SK-N-DZ (cell line): ENCODE results near the gene ZNF700. TPM values are rescaled to one million over a fixed set of nuclear protein-coding genes. Genes with fewer than 3 reads are reported as not detected.
"Not testable (repeated sequence)": the region's sequence is repeated elsewhere in the genome, so short reads cannot be mapped to it uniquely, and the experiment has no call there.

Source experiments
- DNase-seq: peaks from one replicate; pipeline ENCODE4 v3.0.0-alpha.2; 2015; ENCODE audit warnings: low spot score
- polyA plus RNA-seq, 2 experiments: library from polyadenylated mRNA; depleted of rRNA; stranded (reverse); fragments of >200 nt; gene quantifications; 2 replicates each; pipeline ENCODE4 v1.2.3, GENCODE V29; 2014

ZNF700 gene
- 9.1 and 9.2 TPM in 2 replicates for polyA plus RNA-seq (2014; cell fraction: cytosol; rRNA removed)
- polyA plus RNA-seq (2014; cell fraction: nucleus; rRNA removed): 22.4 and 35.2 TPM in 2 replicates

GRCh38 chr19:11924886-11925650 lies at the start of gene ZNF700:
ZNF700 (plus strand) TSS chr19:11925107; CDS start chr19:11925211, 104 bp downstream.
- DNase-seq: peak; percentile 92

GRCh38 chr19:11879687-11880266 lies 45.1 kb upstream of the ZNF700 start:
- peak; percentile 24 for DNase-seq

DNA sequence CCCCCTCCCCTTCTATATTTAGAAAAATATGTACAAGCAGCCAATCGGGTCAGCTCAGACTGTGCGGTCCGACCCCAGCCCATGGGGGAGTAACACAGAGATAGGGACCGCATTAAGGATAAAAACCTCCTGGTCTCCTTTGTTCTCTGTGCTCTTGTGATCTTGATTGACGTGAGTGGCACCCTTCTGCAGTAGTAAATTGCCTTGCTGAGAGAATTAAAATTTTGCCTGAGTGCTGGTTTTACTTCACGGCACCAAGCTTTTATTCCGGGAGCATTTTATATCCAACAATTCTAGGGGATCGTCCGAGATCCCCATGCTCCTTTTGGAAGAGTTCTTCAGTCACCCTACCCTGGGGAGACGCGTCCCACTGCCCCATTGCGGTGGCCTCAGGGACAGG lies 44.3 kb upstream of the ZNF700 start:
- DNase-seq: no peak

- DNase-seq: peak; percentile 65
Observed at GRCh38 chr19:11881151-11881800, 43.6 kb upstream of the ZNF700 start.

DNA sequence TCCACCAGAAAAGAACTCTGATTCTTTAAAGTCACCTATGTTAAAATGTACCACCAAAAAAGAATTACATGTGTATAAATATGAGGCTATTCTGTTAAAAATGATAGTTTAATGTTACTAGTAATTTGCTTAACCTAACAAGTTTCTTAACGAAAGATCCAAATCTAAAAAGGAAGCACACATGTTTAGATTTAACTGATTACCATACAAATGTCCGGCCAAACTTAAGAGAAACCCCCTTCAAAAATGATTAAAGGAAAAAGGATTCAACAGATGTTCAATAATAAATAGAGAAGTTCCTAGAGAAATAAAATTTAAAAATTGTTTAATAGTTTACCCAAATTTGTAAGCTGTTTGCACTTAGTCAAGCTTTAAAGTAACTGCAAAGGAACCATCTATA lies 42.3 kb upstream of the ZNF700 start:
- no peak for DNase-seq

DNA sequence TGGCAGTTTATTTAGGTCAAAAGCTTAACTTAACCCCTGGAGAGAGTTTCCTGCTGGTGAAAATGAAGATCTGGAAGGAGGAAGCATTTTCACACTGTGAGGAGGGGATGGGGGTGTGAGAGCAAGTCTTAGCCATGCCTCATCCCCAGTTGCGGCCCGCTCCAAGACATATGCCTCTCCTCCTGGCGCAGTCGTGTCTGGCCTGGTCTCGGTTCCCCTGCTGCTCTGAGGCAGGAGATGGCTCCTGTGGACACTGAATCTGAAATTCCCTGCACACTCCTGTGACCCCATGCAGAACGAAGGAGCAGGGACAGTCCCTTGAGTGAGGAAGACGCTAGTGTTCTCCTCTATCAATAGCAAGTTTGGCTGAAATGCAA lies 37.7 kb upstream of the ZNF700 start:
- DNase-seq: no peak

DNA sequence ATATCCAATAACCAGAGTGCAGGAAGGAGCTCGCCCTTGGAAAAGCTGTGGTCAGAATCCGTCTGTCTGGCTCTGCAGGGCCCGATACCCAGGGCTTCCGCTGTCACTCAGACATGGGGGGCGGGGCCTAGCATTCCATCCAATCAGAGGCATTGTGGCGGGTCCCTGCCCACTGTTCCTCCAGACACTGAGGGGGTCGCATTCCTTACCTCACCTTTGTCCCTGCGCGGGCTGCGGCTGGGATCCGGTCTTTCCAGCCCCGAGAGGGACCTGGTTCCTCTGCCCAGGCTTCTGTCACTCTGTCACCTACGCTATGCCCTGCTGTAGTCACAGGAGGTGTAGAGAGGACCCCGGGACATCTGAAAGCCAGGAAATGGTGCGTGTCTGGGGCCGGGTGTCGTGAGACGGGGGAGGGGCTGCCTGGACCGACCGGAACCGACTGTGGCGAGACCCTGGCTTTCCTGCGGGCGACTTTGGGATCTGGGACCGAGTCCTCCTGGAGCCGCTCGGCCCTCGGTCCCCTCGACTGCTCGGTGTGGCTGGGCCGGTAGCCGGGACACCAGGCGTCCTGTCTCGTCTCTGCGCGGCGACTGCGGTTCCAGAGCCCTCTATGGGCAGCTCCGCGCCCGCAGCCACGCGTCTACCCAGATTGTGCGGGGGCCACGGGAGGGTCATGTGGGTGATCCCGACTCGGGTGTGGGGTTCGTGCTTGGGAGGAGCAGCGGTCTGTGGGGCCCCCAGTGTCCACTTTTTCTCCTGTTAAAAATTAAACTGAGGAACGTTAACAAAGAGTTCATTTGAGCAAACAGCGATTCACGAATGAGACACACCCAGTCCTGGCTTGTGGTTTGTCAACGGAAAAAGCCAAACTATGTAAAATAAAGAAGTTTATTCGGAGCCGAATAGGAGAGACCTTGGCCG lies 37.0 kb upstream of the ZNF700 start, which contains the start of gene ZNF69:
ZNF69 (plus strand) TSS at position 172 of the 921 bp plus-strand sequence; CDS start at position 314, 142 bp downstream.
- peak; percentile 90 for DNase-seq

DNA sequence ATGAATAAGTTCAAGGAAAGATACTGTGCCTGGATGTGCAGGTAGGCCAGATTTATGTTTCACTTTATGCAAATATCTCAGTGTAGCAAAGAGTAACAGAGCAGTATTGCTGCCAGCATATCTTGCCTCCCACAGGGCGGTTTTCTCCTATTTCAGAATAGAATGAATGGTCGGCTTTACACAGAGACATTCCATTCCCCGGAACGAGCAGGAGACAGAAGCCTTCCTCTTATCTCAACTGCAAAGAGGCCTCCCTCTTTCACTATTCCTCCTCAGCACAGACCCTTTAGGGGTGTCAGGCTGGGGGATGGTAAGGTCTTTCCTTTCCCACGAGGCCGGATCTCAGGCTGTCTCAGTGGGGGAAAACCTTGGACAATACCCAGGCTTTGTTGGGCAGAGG lies 35.0 kb upstream of the ZNF700 start:
- DNase-seq: not testable (repeated sequence)

DNA sequence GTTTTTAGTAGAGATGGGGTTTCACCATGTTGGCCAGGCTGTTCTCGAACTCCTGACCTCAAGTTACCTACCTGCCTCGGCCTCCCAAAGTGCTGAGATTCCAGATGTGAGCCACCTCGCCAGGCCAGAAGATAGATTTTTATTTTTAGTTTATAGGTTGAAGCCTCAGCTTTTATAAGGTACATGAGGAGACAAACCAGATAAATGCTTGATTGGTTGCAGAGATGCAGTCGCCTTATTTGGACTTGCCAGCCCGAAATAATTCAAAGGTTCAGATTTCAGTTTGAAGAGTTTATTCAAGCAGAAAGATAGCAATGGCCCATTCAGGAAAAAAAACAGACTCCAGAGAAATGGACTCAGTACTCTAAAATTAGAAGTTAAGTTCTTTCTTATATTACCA lies 34.3 kb upstream of the ZNF700 start:
- no peak for DNase-seq

DNA sequence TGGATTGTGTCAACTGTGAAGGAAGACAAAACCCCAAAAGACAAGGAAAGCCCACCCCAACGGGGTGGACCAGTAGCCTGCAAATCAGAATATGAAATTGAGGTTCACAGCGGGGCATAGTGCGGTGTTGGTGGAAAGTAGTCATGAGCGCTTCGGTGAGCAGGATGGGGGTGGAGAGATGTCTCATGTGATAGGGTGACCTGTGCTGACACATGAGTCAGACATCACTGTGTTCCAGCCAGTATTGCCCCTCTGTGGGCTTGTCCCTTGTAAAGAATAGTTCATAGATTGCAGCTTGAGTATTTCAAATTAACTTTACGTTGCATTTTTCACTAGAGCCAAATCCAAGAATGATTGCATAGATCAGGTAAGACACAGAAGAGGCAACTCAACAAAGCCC lies 30.1 kb upstream of the ZNF700 start:
- DNase-seq: no peak

DNA sequence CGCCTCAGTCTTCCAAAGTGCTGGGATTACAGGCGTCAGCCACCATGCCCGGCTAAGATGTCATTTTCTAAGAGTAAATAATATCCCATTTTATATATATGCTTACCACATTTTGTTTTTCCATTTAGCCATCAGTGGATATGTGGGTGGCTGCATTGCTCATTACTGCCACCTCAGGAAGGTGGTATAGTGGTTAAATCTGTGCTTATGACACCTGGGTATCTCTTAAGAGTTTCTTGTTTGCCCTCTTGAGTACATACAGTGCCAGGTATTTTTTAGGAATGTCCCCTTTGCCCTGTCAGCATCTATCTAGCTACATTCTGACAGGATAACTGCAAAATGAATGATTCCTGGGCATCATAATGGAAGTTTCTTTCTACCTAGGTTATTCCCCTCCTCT lies 22.7 kb upstream of the ZNF700 start:
- no peak for DNase-seq

DNA sequence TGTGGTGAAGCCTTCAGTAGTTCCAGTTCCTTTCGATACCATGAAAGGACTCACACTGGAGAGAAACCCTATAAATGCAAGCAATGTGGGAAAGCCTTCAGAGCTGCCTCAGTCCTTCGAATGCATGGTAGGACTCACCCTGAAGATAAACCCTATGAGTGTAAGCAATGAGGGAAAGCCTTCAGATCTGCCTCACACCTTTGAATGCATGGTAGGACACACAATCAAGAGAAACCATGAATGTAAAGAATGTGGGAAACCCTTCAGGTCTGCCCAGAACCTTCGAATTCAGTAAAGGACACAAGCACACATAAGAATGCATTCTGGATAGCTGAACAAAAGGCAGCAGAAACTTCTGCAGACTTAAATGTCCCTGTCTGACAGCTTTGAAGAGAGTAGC lies 19.0 kb upstream of the ZNF700 start:
- DNase-seq: no peak

DNA sequence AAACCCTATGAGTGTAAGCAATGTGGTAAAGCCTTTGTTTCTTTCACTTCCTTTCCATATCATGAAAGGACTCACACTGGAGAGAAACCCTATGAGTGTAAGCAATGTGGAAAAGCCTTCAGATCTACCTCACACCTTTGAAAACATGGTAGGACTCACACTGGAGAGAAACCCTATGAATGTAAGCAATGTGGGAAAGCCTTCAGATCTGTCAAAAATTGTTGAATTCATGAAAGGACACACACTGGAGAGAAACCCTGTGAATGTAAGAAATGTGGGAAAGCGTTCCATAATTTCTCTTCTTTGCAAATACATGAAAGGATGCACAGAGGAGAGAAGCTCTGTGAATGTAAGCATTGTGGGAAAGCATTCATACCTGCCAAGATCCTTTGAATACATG lies 13.0 kb upstream of the ZNF700 start:
- DNase-seq: not testable (repeated sequence)

- DNase-seq: not testable (repeated sequence)
Observed at GRCh38 chr19:11914417-11915051, 10.4 kb upstream of the ZNF700 start.

DNA sequence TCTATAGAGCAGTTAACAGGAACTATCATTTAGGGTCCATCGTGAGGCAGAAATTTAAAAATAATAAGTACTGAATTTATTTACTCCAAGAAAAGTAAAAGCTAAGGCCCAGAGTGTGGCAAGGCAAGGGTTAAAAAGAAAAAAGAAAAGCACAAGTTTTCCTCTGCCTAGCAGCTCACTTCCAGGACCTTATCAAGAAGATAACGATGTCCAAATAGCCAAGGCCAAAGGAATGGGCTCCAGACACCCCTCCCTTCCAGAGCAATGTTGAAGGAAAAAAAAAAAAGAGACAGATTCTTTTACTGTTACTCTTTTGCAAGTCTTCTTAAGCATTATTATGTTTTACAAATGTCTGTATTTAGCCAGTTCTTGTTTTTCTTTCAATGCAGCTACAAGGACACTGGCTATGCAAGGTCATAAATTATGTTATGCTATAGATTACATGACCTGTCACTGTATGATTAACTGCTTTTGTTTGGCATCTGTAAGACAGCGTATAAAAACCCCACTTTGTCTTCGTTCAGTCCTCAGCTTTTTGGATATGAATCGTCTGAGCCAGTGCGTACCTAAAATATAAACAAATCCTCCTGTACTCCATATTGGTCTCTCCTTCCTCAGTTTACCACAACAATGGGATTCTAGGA lies 2.9 kb upstream of the ZNF700 start:
- peak; percentile 17 for DNase-seq

- not testable (repeated sequence) for DNase-seq
Observed at GRCh38 chr19:11925651-11926187, 812 bp downstream of the ZNF700 start.

DNA sequence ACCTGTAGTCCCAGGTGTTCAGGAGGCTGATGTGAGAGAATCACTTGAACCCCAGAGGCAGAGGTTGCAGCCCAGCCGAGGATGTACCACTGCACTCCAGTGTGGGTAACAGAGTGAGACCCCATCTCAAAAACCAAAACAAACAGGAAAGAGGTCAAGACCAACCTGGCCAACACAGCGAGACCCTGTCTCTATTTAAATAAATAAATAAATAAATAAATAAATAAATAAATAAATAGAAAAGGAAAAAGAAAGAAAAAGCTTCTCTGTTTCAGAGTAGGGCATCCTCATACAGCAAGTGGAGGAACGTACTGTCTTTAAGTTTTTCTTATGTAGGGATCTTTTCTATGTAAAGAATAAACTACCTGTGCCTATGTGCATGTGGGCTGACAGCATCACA lies 2.3 kb downstream of the ZNF700 start:
- DNase-seq: no peak

DNA sequence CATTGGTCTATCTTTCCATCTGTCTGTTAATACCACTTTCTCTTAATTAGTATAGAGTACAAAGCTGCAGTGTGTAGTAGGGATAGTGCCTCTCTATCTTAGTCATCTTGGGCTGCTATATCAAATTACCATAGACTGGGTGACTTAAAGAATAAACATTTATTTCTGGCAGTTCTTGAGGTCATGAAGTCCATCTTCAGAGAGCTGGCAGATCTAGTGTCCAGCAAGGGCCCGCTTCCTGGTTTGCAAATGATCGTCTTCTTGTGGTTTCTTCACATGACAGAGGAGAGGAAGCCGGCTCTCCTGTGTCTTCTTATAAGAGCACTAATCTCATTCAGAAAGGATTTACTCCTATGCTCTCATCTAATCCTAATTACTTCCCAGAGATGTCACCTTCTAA lies 6.1 kb downstream of the ZNF700 start:
- no peak for DNase-seq

- no peak for DNase-seq
Observed at GRCh38 chr19:11931513-11931912, 6.6 kb downstream of the ZNF700 start.

GRCh38 chr19:11935829-11936228 lies 10.9 kb downstream of the ZNF700 start:
- not testable (repeated sequence) for DNase-seq
